DMS153 treated with DMSO at 0.1 percent for 48 hours (cell line): Measurements from ENCODE around the gene OR7C1.
"Not testable (repeated sequence)": the region's sequence is repeated elsewhere in the genome, so short reads cannot be mapped to it uniquely, and the experiment has no call there.

Experiments used
- DNase-seq: peaks from one replicate; lab custom pipeline; 2025; ENCODE audit not compliant: unreplicated experiment; lab: John Stamatoyannopoulos, UW

The OR7C1 gene

DNA sequence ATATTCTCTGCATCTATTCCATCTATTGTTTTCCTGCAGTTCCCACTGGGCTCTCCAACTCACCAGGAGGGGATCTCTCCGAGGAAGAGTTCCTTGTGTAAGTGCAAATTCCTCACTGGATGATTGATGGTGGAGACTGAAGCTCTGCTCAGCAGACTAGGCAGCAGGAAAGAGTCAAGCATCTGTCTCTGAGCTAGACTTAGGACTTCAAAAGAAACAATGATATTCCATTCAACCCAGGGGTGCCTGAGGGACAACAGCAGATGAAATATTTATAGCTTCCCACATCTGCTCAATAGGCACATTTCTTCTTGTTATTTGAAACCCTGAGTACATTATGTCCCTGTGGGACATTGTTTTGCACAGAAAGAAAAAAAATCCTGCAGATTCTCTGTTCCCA, at the start of gene OR7C1, which contains the start of gene OR7A5:
Gene OR7C1 (minus strand): TSS at position 175 of the 400 bp plus-strand sequence. CDS start 35,049 bp downstream, outside the sequence.
Gene OR7A5 (minus strand): TSS at position 175 of the 400 bp plus-strand sequence. CDS start 6,944 bp downstream, outside the sequence.
- DNase-seq = no peak

DNA sequence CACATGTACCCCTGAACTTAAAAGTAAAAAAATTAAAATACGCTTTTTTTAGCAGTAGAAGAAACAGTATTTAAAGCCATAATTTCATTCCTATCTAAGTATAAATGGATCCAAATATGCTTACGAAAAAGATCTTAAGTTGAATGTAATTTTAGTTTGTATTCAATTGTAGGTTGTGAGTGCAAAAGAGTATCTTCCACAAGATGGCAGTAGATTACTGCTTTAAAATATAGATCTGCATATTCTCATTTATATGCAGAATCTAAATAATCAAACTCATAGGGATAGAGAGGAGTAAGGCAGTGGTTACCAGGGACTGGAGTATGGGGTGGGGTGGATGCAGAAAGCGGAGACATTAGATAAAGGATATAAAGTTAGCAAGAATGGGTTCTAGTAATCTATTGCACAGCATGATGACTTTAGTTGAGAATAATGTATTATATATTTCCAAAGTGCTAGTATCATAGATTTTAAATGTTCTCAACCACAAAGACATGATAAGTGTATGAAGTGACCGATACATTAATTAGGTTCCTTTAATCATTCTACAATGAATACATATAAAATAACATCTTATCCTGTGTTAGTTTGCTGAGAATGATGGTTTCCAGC, 36.7 kb upstream of the OR7C1 start:
- no peak for DNase-seq

GRCh38 chr19:14868497-14868896, 33.5 kb upstream of the OR7C1 start:
- no peak for DNase-seq

- no peak for DNase-seq
Observed at GRCh38 chr19:14848822-14849221, 13.8 kb upstream of the OR7C1 start, which contains the start of gene OR7A10. Gene OR7A10 (minus strand): TSS chr19:14848922. CDS start chr19:14841877, 7,045 bp downstream.

- no peak for DNase-seq
Observed at GRCh38 chr19:14843578-14843977, 8.6 kb upstream of the OR7C1 start.

- no peak for DNase-seq
Observed at GRCh38 chr19:14843169-14843568, 8.2 kb upstream of the OR7C1 start.

DNA sequence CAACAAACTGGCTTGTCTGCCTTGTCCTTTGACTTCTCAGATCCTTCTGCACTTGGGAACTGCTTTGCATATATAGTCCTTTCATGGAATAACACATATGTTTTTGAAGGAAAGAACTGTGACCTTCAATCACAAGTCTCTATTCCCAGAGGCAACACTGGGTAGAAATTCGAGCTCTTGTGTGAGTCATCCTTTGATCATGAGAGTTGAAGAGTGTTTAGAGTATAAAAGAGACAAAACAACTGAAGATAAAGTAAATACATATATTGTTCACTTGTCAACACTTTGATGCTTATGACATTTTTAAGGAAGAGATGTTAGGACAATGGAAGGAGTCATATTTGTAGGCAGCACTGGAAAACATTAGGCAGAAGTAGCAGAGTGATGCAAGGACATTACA, 5.2 kb upstream of the OR7C1 start:
- no peak for DNase-seq

DNA sequence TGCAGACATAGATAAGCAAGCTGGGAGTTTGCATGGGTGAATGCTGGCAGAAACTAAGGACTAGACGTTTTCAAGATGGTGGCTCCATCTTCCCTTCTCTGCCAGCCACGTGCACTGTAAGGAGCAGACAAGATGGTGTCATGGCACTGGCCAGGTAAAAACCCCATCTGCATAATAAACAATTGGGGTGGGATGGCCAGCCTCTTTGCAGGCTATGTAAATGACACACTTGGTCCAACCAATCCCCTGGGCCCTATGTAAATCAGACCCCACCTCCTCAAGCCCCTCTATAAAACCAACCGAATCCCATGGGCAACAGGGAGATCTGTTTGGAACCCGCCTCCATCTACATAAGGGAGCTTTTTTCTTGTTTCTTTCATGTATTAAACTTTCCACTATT, 2.4 kb upstream of the OR7C1 start:
- DNase-seq = no peak

- DNase-seq = no peak
Observed at GRCh38 chr19:14830702-14831101, 4.3 kb downstream of the OR7C1 start.

GRCh38 chr19:14826006-14826405, 9.0 kb downstream of the OR7C1 start:
- DNase-seq = no peak

GRCh38 chr19:14821937-14822336, 13.0 kb downstream of the OR7C1 start:
- DNase-seq = no peak

- DNase-seq = no peak
Observed at GRCh38 chr19:14818588-14818987, 16.4 kb downstream of the OR7C1 start.

- DNase-seq = no peak
Observed at GRCh38 chr19:14817052-14817451, 17.9 kb downstream of the OR7C1 start.

DNA sequence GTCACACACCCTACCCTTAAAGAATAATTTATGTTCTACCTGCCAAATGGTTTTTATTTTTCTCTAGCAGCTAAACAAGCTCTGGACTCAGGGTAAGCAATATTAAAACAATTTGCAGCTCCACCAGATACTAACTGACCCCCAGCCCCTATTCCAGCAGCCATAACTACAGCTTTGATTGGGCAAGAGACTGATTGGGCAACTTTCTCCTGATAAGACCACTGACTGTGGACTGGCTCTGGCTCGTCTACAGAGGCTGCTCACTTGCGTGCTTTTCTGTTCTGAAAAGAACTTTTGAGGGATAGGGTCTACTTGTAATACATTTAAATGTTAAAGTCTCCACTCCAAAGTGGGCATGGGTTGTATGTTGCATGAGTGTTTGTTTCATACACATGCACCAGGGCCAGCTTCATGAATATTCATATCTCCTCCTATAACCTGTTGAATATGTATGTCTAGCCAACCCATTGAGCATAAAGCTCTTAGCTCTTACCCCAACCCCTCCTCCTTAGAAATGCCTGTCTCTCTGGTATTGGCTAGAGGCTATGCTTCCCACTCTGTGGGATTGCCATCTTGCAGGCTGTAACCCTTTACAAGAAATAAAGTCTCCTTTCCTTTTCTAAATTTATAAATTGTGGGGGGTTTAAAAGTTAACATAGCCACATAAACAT, 19.9 kb downstream of the OR7C1 start:
- no peak for DNase-seq

GRCh38 chr19:14809272-14810057, 25.5 kb downstream of the OR7C1 start:
- DNase-seq = no peak

DNA sequence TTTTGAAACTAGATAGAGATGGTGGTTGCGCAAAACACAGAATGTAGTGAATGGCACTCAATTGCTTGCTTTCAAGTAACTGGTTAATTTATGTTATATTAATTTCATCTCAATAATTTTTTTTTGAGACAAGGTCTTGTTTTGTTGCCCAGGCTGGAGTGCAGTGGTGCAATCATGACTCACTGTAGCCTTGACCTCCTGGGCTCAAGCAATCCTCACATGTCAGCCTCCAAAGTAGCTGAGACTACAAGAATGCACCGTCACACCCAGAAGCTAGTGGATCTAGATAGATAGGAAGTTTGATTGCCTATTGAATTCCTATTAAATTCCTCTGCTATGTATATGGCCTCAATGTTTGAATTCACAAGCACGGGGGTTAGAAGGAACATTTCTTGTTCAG, 30.2 kb downstream of the OR7C1 start:
- DNase-seq = no peak

DNA sequence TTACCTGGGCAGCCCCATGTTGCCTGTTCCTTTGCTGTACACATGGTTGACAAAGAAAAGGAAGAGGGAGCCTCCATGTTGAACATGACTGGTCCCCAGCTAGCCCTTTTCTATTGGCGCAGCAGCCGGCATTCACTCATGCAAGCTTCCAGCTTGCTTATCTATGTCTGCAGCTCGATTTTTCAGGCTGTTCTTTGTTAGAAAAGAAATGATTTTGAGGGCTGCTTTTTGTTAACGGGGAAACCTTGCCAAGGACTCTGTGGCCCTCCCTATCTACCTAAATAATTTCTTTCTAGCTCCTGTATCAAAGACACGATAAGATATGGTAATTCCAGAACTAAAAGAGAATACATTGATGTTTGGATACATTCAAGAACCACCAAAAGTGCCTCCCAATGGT, 36.2 kb downstream of the OR7C1 start:
- DNase-seq = no peak

GRCh38 chr19:14796021-14796420, 39.0 kb downstream of the OR7C1 start:
- DNase-seq = no peak

- DNase-seq = no peak
Observed at GRCh38 chr19:14795078-14795721, 39.8 kb downstream of the OR7C1 start.

DNA sequence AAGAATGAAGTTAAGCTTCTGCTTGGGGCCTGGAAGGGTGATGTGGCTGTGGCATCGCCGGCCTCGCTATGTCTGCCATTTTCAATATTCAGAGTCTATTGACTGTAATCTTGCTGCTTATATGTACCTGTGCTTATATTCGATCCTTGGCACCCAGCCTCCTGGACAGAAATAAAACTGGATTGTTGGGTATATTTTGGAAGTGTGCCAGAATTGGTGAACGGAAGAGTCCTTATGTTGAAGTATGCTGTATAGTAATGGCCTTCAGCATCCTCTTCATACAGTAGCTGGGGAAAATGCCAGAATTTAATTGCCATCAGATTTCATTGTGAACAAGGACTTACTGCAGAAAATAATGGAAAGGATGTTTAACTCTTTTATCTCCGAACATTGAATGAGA, 42.7 kb downstream of the OR7C1 start:
- not testable (repeated sequence) for DNase-seq

GRCh38 chr19:14786421-14786851, 48.5 kb downstream of the OR7C1 start:
- DNase-seq = no peak
